GM19043 (cell line): ENCODE data around the gene SPACA1.
"Not testable (repeated sequence)": the region's sequence is repeated elsewhere in the genome, so short reads cannot be mapped to it uniquely, and the experiment has no call there.

Experiments used
- ATAC-seq: cut with Tn5 transposase; IDR thresholded peaks from one replicate; pipeline ENCODE4 v1.9.1; 2021; ENCODE audit warnings: low read depth; ENCODE audit not compliant: unreplicated experiment

The SPACA1 gene

GRCh38 chr6:88047510-88048150 is at the start of gene SPACA1:
TSS of gene SPACA1 (plus strand) at chr6:88047841. CDS start at chr6:88047906, 65 bp downstream.
- ATAC-seq: no peak

DNA sequence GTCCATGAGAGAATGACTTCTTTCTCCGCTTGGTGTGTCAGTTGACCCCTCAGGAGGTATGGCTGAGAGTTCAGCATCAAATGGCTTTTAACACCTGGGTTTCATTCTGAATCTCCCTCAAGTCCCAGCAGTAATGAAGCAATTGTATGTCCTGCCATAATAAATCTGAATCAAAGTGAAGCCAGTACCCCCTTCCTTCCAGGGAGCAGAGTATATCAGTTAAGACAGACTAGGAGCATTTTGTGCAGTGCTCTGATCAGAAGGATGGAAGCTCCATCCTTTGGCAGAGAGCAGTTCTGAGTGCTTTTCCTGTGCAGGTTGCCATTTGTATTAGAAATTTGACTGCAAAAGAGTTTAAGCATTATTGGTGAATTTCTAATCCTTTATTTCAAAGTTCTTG is 46.9 kb upstream of the SPACA1 start:
- ATAC-seq: no peak

GRCh38 chr6:88001279-88001678 is 46.4 kb upstream of the SPACA1 start:
- ATAC-seq: not testable (repeated sequence)

GRCh38 chr6:88004707-88005106 is 42.9 kb upstream of the SPACA1 start:
- no peak for ATAC-seq

GRCh38 chr6:88006557-88006956 is 41.1 kb upstream of the SPACA1 start:
- ATAC-seq: no peak

GRCh38 chr6:88008411-88008810 is 39.2 kb upstream of the SPACA1 start:
- no peak for ATAC-seq

DNA sequence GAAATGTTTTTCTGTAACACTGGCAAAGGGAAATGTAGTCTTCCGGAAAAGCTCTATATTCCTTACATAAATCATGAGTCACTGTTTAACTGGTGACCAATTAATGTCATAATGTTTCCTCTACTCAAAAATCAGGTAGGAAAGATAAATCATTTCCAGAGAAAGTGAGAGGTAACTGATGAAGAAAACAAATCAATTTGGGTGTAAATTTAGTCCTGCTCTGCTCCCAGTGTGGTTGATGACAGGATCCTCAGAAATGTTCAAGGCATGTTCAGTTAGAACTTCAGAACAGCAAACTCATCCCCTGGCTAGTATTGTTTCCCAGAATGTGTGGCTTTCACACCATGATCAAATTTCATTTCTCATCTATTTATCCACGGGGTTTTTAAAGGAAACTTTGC is 38.8 kb upstream of the SPACA1 start:
- no peak for ATAC-seq

GRCh38 chr6:88013015-88013414 is 34.6 kb upstream of the SPACA1 start:
- no peak for ATAC-seq

- ATAC-seq: no peak
Observed at GRCh38 chr6:88013554-88013953, 34.1 kb upstream of the SPACA1 start.

DNA sequence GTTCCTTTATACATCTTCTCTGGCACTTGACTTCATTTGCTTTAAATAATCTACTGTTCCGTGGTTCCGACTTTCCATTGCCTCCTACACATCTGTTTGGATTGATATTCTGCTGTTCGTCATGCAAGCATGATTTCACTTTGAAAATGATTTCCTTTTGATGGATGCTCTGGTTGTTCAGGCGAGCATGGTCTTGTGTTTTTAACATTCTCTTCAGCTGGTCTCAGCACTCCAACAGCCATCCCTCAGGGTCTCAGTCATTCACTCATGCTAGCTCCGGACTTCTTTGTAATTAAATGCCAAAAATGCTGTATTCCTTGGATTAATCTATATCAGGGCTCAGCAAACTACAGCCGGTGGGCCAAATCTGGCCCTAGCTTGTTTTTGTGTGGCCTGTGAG is 27.2 kb upstream of the SPACA1 start:
- no peak for ATAC-seq

- ATAC-seq: no peak
Observed at GRCh38 chr6:88024696-88025095, 22.9 kb upstream of the SPACA1 start.

- ATAC-seq: no peak
Observed at GRCh38 chr6:88031550-88031949, 16.1 kb upstream of the SPACA1 start.

GRCh38 chr6:88044530-88044929 is 3.1 kb upstream of the SPACA1 start:
- no peak for ATAC-seq

GRCh38 chr6:88045521-88046136 is 2.0 kb upstream of the SPACA1 start:
- ATAC-seq: no peak

- ATAC-seq: no peak
Observed at GRCh38 chr6:88048578-88048977, 937 bp downstream of the SPACA1 start.

DNA sequence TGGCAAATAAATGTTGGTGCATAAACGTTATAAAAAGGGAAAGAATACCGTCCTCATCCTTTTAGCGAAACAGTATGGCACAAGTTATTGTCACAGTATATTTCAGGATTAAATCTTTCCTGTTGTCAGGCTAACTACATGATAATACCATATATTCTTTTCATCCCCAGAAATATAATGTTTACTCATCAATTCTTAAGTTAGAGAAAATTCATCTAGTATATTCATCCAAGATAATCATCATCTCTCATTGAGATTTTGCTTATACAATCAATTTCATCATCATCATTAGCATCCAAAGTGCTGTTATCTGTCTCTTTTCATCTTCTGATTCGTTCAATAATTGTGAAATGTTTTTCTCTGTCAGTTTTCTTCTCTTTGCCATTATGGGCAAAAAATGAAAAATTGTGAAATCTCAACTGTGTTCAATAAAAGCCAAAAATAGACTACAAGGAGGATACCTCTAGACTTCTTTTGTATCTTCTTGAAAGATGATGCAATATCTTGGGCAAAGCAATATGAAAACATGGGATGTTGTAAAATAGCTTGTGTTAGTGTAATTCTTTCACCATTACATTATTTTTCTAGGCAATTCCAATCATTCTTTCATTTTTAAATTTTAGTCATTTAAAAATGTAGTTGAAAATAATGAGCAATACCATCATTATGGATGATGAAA is 2.6 kb downstream of the SPACA1 start:
- no peak for ATAC-seq

- no peak for ATAC-seq
Observed at GRCh38 chr6:88059191-88059590, 11.6 kb downstream of the SPACA1 start.

GRCh38 chr6:88062376-88062775 is 14.7 kb downstream of the SPACA1 start:
- no peak for ATAC-seq

DNA sequence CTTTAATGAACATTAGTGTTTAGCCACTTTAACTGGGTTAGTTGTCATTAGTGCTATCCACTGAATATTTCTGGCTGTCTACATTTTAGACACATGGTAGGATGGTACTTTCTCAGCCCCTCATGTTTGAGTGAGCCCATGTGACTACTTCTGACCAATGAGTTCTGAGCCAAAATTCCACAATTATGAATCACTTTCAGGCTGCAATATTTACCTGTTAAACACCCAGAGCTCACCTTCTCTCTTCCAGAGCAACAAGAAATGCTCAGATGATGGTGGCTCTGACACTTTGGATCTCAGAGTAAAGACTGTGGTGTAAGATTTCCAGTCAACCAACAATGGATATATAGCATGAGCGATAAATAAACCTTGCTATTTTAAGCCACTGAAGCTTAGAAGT is 24.8 kb downstream of the SPACA1 start:
- no peak for ATAC-seq

- no peak for ATAC-seq
Observed at GRCh38 chr6:88074791-88075190, 27.1 kb downstream of the SPACA1 start.

DNA sequence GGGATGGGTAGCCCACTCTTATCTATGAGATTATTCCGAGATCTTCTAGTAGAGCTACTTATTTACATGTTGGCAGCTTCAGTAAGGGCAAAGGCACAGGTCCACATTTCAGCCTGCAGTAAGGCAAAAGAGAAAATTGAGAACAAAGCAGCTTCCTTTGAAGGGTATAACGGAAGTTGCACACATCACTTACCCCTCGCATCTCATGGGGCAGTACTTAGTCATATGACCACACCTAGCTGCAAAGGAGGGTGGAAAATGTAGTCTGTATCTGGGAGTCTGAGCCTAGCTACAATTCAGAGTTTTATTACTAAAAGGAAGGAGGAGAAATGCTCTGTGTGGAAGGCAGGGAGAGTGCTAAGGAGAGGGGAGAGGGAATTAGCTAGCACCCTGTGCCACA is 29.7 kb downstream of the SPACA1 start:
- ATAC-seq: no peak

GRCh38 chr6:88086792-88087191 is 39.2 kb downstream of the SPACA1 start:
- no peak for ATAC-seq
